C4-2B (cell line): ENCODE results near the gene RHBG.

Experiments
- H3K27ac ChIP-seq: fragments of 450-650 bp; 2 replicates; pipeline ENCODE4 v1.5.1; 2017
- CTCF ChIP-seq: fragments of 450-650 bp; conservative IDR thresholded peaks from 2 replicates; pipeline ENCODE4 v1.5.1; 2017; ENCODE audit warnings: mild to moderate bottlenecking
- ZFX ChIP-seq: fragments of 450-650 bp; IDR thresholded peaks from 2 replicates; pipeline ENCODE4 v1.6.1; 2017

RHBG gene

GRCh38 chr1:156388174-156389137 lies 19.4 kb downstream of the RHBG start:
- TF ChIP-seq ZFX (no peak), CTCF (no peak)
- H3K27ac ChIP-seq: no peak overlapping the region

DNA sequence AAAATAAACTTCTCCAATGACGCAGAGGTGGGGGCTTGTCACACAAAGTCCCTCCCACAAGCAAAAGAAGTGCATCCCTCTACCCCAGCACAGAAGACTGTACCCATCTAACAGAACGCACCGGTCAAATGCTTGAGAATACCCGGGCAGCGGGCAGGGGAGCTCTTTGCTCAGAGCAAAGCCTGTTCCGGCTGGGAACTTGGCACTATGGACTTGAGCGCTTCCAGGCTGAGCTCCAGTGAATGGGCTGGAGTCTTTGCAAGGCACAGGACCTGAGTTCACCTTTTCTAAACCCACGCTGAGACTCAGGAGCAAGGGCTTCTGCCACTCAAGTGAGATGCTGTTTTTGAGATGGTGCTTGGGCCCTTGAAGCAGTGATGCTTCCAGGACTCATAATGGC lies 20.3 kb downstream of the RHBG start:
- H3K27ac ChIP-seq: no peak overlapping the region
- no peak for TF ChIP-seq CTCF
- no peak for TF ChIP-seq ZFX

GRCh38 chr1:156390469-156391365 lies 21.7 kb downstream of the RHBG start:
- no peak overlapping the region for H3K27ac ChIP-seq
- TF ChIP-seq ZFX (no peak), CTCF (no peak)

GRCh38 chr1:156391366-156391677 lies 22.3 kb downstream of the RHBG start:
- TF ChIP-seq ZFX (no peak), CTCF (no peak)
- H3K27ac ChIP-seq: no peak overlapping the region

DNA sequence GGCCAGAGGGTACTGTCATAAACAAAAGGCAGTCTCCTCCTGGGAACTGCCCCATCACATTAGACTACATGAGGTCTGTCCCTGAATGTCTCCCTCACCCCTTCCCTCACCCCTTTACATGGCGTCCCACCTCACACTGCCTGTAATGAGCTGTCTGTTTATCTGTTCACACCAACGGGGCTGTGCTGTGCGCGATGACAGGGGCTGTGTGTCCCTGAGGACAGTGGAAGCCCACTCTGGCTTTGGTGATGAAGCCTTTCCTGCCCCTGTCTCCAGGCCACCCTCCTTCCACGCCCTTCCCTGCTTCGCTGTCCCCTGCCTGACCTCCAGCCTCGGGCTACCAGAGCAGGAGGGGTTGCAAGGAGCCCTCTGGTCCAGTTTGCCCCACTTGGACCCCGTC lies 22.7 kb downstream of the RHBG start:
- TF ChIP-seq CTCF: no peak
- no peak for TF ChIP-seq ZFX
- no peak overlapping the region for H3K27ac ChIP-seq

- H3K27ac ChIP-seq: no peak overlapping the region
- TF ChIP-seq ZFX (no peak), CTCF (no peak)
These were observed 23.4 kb downstream of the RHBG start for GRCh38 chr1:156392452-156392853.

DNA sequence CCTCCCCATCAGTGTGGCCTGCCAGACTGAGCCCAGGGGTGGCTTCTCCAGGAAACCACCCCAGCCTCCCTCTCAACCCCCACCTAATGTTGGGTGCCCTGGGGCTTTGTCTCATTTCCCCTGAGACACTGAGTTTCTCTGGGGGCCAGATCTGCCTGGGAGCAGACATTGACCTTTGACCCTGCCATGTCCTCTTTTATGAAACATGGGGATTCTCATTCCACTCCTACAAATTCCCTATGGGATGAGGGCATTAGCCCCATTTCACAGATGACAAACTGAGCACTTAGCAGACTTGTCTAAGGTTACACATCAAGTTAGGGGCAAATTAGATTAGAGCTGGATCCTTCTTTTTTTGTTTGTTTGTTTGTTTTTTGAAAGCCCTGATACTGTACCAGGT lies 24.1 kb downstream of the RHBG start:
- no peak overlapping the region for H3K27ac ChIP-seq
- TF ChIP-seq CTCF (no peak), ZFX (no peak)
